ENCODE data around the gene COX4I1. TPM values are rescaled to one million over a fixed set of nuclear protein-coding genes. Genes with fewer than 3 reads are reported as not detected.

The COX4I1 gene
- total and polyA plus RNA-seq, 2 of the 8 experiments (the other 6 are each of a cell fraction or from before 2014, with no cell fraction given): 507 to 707 TPM

- Histone ChIP-seq H3K79me2 (ENCODE audit: control insufficient read depth in 1 of 2, insufficient read depth in 2 of 2, low read length in 2 of 2) (no peaks in the 10 kb centered on the region), H2BK12ac (ENCODE audit: low read depth, low read length) (no peak overlapping the region), H3K23ac (ENCODE audit: insufficient read length) (no peak overlapping the region), H3K14ac (ENCODE audit: insufficient read length) (no peak overlapping the region), H3K4ac (replicated peaks; ENCODE audit: insufficient read length, low read depth, low read length) (no peak overlapping the region), H2BK5ac (ENCODE audit: low read depth, low read length) (no peak overlapping the region), H4K20me1 (replicated peaks in 1 of 2; ENCODE audit: control insufficient read depth in 1 of 2, insufficient read depth in 2 of 2, low read length in 2 of 2) (peaks cover 0 to 7% of the 10 kb centered on the region in 2 experiments), H2AFZ (ENCODE audit: low read length) (no peak overlapping the region), H4K8ac (ENCODE audit: extremely low read depth, insufficient read depth, low read length) (no peak overlapping the region), H3K4me2 (ENCODE audit: insufficient read depth in 1 of 2, low read depth in 2 of 2, low read length in 2 of 2) (no peak overlapping the region), H3K9me3 (ENCODE audit: insufficient read depth in 2 of 2, low read depth in 1 of 2, low read length in 1 of 2) (peaks cover 0 to 3% of the 10 kb centered on the region in 2 experiments; a peak in 1 of 4 replicates), H3K4me1 (replicated peaks in 1 of 4; ENCODE audit: control insufficient read depth in 3 of 4, insufficient read depth in 4 of 4, low read length in 3 of 4) (no peaks in the 10 kb centered on the region; a peak in 1 of 7 replicates), H3K56ac (replicated peaks; ENCODE audit: insufficient read length, low read depth, low read length) (no peak overlapping the region), H3K27me3 (replicated peaks in 1 of 4; ENCODE audit: control insufficient read depth in 3 of 4, extremely low read depth in 1 of 4, insufficient read depth in 3 of 4, low read length in 3 of 4) (peaks cover 0 to 3% (median 0%) of the 10 kb centered on the region in 4 experiments; a peak in 1 of 7 replicates), H3K4me3 (ENCODE audit: extremely low read depth in 1 of 4, insufficient read depth in 2 of 4, low read depth in 3 of 4, low read length in 4 of 4) (no peak overlapping the region), H3K9ac (replicated peaks in 1 of 4; ENCODE audit: extremely low read depth in 1 of 4, low read depth in 3 of 4, low read length in 3 of 4) (no peak overlapping the region), H3K27ac (ENCODE audit: low read depth, low read length) (no peak overlapping the region), H2BK15ac (ENCODE audit: low read length) (no peak overlapping the region), H3K36me3 (ENCODE audit: control insufficient read depth in 2 of 4, insufficient read depth in 4 of 4, low read length in 3 of 4) (no peaks in the 10 kb centered on the region), H3K23me2 (ENCODE audit: low read depth, low read length) (peaks cover 8% of the 10 kb centered on the region; the same call in 1 of the 2 replicates), H3K18ac (ENCODE audit: extremely low read depth, low read length) (no peak overlapping the region), H2AK5ac (ENCODE audit: low read depth, low read length) (no peak overlapping the region), H4K91ac (replicated peaks; ENCODE audit: insufficient read length, low read length) (no peak overlapping the region), H2BK120ac (replicated peaks; ENCODE audit: low read depth, low read length) (no peak overlapping the region), H2BK20ac (ENCODE audit: low read length) (no peak overlapping the region), H4K5ac (ENCODE audit: insufficient read length, low read depth, low read length) (no peak overlapping the region), H3K79me1 (ENCODE audit: low read depth, low read length) (no peaks in the 10 kb centered on the region)
- DNase-seq (ENCODE audit: low read depth in 1 of 2, low spot score in 2 of 2) (no peak), FAIRE-seq (no peak)
- WGBS, 2 experiments (ENCODE audit: extremely low coverage in 1 of 2, insufficient coverage in 1 of 2, insufficient read length in 1 of 2, insufficient replicate concordance in 2 of 2, low coverage in 1 of 2, low lambda C conversion rate in 2 of 2, missing lambda C conversion rate in 1 of 2): 95% methylated on average over 9 of the region's 9 CpGs; no CpG with 5 or more reads in 1 of the 2 experiments
- TF ChIP-seq CBX8 (IDR thresholded peaks at IDR 0.05; ENCODE audit: borderline replicate concordance, low read depth, low read length) (no peak), CTCF (IDR thresholded peaks at IDR 0.05; ENCODE audit: control extremely low read depth in 1 of 3, insufficient read depth in 1 of 3, low read depth in 1 of 3, low read length in 3 of 3) (no peak), RNF2 (IDR thresholded peaks at IDR 0.05; ENCODE audit: borderline replicate concordance, low read depth, low read length, missing control alignments, poor library complexity, severe bottlenecking) (no peak), SP2 (IDR thresholded peaks at IDR 0.05; ENCODE audit: low read length) (no peak)
- CTCF ChIA-PET (ENCODE audit: partially characterized antibody): no interaction called here
- POLR2A ChIA-PET (ENCODE audit: partially characterized antibody): no interaction called here
These were observed 28.7 kb downstream of the COX4I1 start for GRCh38 chr16:85828166-85828565.
